ENCODE measurements around the gene SACM1L.
"Not testable (repeated sequence)": the region's sequence is repeated elsewhere in the genome, so short reads cannot be mapped to it uniquely, and the experiment has no call there.

Gene SACM1L

DNA sequence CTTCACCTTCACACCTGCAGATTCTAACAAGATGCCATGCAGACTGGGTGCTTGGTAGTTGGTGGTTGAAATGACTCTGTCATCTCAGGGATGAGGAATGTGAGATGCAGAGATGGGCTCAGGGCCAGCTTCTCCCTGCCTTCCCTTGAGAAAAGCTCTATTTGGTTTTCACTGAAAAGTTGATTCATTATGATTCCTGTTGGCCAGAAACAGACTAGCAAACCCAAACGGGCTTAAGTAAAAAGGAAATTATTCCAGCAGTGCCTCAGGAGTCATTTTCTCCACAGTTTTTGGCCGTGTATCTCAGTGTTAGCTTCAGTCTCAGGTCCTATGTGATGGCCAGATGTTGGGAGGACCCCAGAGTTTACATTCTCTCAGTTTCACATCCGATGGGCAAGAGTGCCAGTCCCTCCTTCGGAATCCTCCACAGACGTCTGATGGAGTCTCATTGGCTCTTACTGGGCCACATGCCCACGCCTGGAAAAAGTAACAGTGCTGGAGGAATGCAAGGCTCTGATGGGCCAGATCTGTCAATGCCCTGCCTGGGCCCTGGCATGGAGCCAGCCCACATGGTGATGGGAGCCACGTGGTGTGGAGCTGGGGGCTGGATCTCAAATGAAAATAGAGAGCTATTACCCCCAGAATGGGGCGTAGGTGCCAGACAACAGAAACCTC is 22.3 kb upstream of the SACM1L start:
- peak; percentile 50 for DNase-seq (ENCODE audit: low read depth)

DNA sequence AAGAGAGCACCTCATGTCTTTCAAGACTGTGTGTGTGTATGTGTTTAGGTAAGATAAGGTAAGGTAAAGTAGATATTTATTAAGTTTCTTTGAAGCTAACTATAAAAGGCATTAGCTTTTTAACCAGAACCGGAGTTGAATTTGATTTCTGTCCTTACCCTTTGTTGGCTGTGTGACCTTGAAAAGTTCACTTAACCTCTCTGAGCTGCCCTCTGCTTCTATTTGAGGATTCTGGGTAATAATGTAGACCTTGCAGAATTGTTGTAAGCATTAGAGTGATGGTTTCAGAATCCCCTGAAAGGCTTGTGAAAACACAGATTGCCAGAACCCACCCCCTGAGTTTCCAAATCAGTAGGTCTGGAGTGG is 21.6 kb upstream of the SACM1L start:
- no peak for DNase-seq (ENCODE audit: low read depth)

DNA sequence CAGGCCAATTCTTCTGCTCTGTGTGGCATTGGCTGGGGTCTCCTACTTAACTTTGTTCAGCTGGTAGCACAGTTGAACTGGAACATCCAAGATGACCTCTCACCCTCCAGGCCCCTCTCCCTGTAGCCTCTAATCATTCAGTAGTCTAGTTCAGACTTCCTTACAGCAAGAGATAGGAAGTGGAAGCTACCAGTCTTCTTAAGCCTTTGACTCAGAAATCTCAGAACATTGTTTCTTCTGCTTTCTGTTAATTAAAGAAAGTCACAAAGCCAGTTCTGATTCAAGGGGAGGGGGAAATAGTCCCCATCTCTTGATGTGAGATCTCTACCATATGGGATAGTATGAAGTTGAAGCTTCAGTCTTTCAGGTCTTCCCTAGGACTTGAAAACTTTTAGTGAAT is 18.8 kb upstream of the SACM1L start:
- no peak for DNase-seq (ENCODE audit: low read depth)

DNA sequence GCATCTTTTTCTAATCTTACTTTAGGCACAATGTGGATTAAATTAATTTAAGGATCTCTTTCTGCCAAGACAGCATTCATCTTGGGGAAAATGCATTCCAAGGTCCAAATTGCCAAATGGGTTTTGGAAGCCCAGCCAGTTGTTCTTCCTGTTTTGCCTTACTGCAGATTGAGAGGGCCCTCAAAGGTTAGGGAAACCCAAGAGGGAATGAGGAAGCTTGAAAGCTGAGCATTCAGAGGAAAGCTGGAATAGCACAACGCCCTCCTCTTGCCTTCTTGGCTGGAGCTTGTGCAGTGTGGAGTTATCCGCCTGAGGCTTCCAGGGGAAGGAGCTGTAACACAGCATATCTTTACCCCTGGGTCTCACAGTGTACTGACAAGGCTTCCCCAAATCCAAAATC is 18.2 kb upstream of the SACM1L start:
- DNase-seq (ENCODE audit: low read depth): no peak

DNA sequence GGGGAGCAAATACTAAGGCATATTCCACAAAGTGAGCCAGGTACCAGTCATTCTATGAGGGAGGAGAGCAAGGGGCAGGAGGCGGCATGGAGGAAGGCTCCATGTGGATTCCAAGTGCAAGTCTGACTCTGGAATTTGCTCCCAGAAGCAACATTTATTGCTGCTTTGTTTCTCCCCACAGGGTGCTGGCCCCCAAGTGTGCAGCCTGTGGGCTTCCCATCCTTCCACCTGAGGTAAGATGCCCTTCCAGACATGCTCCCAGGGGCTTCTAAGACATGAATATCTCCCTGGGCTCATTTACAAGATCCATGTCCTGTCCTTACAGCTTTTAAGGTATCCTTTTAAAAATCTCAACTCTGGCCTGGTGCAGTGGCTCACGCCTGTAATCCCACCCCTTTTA is 15.9 kb upstream of the SACM1L start:
- DNase-seq (ENCODE audit: low read depth): no peak

GRCh38 chr3:45676325-45677032 is 12.7 kb upstream of the SACM1L start:
- no peak for DNase-seq (ENCODE audit: low read depth)

GRCh38 chr3:45677033-45677446 is 12.2 kb upstream of the SACM1L start:
- DNase-seq (ENCODE audit: low read depth): peak; percentile 77

- no peak for DNase-seq (ENCODE audit: low read depth)
These were observed 11.4 kb upstream of the SACM1L start for GRCh38 chr3:45677841-45678240.

GRCh38 chr3:45679805-45680204 is 9.4 kb upstream of the SACM1L start:
- no peak for DNase-seq (ENCODE audit: low read depth)

- DNase-seq (ENCODE audit: low read depth): no peak
These were observed 8.0 kb upstream of the SACM1L start for GRCh38 chr3:45681221-45681620.

DNA sequence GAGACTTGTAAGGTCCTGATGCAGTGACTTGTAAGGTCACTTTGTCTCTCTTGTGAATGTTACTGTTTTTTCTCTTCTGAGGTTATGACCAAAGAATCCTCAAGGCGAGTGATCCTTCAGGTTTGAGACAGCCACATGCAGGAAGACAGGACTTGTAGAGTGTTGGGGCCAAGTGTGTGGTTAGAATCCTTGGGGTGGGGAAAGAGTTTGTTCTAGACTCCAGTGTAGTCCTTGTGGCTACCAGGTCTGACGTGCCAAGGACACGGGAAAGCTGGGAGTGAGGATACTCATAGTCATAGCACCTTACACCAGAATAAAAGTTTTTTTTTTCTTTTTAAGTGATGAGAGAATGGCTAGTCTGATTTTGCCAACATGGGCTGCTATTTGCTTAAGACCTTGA is 7.3 kb upstream of the SACM1L start:
- DNase-seq (ENCODE audit: low read depth): no peak

- DNase-seq (ENCODE audit: low read depth): no peak
These were observed 6.9 kb upstream of the SACM1L start for GRCh38 chr3:45682311-45682710.

DNA sequence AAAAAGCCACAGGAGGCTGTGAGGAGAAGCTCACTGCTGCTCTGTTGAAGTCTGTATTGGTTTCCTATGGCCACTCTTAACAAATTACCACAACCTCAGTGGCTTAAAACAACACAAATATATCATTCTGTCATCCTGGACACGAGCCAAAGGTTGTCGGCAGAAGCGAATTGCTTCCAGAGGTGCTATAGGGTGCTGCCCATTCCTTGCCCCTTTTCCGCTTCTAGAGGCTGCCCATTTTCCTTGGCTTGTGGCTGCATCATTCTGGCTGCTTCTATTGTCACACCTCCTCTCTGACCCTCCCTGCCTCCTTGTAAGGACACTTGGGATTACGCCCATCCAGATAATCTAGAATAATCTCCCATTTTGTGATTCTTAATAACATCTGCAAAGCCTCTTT is 6.4 kb upstream of the SACM1L start:
- DNase-seq (ENCODE audit: low read depth): no peak

DNA sequence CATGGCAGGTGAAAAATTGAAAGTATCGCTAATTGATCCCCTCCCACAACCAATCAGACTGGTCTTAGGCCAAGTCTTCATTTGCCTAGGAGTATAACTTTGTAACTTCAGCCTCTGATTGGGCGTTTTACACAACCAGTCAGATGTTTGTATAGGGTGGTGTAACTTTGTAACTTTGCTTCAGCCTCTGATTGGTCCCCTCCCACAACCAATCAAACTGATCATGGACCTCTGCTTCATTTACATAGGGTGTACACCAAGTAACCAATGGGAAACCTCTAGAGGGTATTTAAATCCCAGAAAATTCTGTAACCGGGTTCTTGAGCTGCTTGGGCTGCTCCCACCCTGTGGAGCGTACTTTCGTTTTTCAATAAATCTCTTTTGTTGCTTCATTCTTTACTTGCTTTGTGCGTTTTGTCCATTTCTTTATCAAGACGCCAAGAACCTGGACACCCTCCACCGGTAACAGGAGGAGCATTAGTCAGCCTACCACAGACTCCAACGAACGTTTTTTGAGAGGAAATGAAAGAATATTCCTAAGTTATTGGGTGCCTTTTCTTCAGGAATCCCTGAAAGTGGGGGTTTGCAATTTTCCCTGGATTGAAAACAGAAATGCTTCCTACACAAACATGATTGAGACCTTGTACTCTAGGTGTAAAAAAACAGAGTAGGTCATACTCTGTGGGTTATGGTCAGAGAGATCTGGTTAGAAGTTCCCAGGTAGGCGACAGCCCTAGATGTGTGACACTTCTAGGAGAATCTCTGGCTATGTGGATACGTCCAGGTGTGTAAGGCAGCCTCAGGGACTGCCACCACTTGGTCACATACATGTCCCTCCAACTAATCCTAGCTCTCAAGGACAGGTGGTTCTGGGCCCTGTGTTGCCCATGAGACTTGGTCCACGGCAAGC is 5.5 kb upstream of the SACM1L start:
- DNase-seq (ENCODE audit: low read depth): no peak

DNA sequence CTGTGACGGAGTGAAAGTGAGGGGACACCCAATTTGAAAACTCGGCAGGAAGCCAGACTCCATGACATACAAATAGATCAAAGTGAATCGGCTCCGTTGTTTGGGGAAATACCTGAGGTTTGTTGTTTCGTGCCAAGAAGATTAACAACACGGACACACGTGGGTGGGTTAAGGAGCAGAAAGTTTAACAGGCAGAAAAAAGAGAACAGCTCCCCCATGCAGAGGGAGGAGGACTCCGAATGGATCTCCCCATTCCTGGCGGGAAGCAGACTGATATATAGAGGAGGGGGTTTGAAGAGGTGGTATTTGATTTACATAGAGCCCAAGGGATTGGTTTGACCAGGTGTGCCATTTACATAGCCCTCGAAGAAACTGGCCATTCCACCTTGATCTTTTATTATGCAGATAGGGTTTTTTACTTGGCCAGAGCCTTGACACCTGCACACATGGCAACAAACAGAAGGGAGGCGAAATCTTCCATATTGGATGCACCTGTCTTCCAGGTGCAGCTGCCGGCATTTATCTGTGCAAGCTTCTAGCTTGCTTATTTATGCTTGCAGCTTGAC is 4.8 kb upstream of the SACM1L start:
- no peak for DNase-seq (ENCODE audit: low read depth)

- not testable (repeated sequence) for DNase-seq (ENCODE audit: low read depth)
These were observed 3.5 kb upstream of the SACM1L start for GRCh38 chr3:45685722-45686121.

DNA sequence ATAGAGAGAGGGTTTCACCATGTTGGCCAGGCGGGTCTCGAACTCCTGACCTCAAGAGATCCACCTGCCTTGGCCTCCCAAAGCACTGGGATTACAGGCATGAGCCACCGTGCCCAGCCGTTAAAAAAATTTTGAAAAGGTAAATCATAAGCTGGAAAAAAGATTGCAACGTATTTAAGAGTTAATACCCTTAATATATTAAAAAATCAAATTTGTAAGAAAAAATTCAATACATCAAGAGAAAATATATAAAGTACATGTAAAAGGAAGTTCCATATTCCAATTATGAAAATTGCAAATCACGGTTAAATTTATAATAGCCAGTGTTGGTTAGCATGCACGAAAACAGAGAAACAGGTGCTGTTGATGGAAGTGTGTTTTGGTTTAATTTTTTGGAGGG is 2.3 kb upstream of the SACM1L start:
- no peak for DNase-seq (ENCODE audit: low read depth)

- no peak for DNase-seq (ENCODE audit: low read depth)
These were observed 1.4 kb upstream of the SACM1L start for GRCh38 chr3:45687828-45688193.

- DNase-seq (ENCODE audit: low read depth): no peak
These were observed 858 bp upstream of the SACM1L start for GRCh38 chr3:45688194-45688881.

GRCh38 chr3:45689787-45690145 is 570 bp downstream of the SACM1L start:
- peak; percentile 9 for DNase-seq (ENCODE audit: low read depth)

DNA sequence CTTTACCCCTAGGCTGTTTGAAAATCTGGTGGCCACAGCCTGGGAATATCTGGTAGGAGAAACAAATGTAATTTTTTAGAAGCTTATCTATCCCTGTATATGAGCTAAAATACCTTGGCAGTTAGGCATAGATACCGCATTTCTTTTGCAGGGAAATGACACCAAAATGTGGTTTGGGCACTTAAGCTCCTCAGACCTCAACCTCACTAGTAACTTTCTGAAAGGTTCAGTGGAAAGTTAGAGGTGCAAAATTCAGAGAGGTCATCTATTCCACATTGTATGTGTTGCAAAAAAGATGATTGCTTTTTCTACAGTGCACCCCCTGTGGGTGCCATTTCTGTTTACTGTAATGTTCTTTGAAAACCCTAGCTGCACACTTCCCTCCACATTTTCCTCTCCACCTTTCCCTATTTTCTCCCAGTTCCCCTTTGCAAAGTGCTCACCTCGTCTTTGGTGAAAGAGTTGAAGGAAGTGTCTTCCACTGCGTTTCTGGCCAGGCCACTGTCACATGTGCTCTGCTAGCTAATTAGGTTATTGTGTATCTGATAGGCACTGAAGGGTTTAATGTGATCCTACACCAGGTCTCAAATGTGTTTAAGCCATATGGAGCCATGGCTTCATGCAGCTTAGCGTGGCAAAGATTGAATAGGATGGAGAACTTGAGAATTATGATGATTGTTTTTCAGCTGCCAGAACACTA is 1.3 kb downstream of the SACM1L start:
- peak; percentile 36 for DNase-seq (ENCODE audit: low read depth)

GRCh38 chr3:45691842-45692241 is 2.6 kb downstream of the SACM1L start:
- DNase-seq (ENCODE audit: low read depth): no peak
